ENCODE measurements around the gene MTERF4.

DNA sequence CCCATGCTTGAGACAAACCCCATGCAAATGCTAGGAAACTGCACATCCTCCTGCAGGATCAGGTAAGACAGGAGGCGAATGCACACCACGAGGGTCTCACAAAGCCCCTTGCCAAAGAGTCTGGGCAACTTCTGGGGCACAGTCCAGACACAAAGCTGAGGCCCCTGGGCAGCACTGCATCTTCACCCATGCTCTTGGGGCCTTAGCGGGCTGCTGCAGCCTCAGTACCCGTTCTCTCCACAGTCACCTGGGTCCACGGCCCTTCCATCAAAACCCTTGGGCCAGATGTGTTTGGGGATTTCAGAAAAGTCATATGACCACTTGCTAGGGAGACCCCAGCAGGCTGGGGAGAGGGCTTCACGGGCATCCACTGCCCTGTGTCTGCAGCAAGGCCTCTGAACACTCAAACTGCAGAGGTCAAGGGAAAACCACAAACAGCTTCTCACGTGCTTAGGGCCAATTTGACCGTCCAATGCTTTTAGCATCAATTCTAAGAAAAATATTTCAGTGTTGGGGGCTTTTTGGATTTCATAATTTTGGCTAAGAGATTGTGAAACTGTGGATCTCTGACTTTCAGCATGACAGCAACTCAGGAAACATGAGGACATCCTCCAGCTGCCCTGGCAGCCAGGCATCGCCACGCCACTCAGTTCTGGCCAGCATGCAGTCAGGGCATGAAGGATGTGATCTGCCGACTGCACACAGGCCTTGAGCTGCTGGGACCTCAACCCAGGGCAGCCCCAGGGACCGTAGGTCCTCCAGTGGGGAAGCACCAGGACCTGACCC, 27.2 kb upstream of the MTERF4 start:
- TF ChIP-seq RFX5 (IDR thresholded peaks at IDR 0.05) (no peak), EP300 (IDR thresholded peaks at IDR 0.05) (no peak), POLR2A (IDR thresholded peaks at IDR 0.05; ENCODE audit: low read length) (no peak), CHD2 (IDR thresholded peaks at IDR 0.05; ENCODE audit: low read length, partially characterized antibody) (no peak), CHD4 (IDR thresholded peaks at IDR 0.05; ENCODE audit: borderline replicate concordance) (no peak), NR3C1 (IDR thresholded peaks at IDR 0.05) (no peak)
- TF ChIP-seq, protein P1, sequence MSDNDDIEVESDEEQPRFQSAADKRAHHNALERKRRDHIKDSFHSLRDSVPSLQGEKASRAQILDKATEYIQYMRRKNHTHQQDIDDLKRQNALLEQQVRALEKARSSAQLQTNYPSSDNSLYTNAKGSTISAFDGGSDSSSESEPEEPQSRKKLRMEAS (IDR thresholded peaks at IDR 0.05), result no peak
- TF ChIP-seq, protein P2, sequence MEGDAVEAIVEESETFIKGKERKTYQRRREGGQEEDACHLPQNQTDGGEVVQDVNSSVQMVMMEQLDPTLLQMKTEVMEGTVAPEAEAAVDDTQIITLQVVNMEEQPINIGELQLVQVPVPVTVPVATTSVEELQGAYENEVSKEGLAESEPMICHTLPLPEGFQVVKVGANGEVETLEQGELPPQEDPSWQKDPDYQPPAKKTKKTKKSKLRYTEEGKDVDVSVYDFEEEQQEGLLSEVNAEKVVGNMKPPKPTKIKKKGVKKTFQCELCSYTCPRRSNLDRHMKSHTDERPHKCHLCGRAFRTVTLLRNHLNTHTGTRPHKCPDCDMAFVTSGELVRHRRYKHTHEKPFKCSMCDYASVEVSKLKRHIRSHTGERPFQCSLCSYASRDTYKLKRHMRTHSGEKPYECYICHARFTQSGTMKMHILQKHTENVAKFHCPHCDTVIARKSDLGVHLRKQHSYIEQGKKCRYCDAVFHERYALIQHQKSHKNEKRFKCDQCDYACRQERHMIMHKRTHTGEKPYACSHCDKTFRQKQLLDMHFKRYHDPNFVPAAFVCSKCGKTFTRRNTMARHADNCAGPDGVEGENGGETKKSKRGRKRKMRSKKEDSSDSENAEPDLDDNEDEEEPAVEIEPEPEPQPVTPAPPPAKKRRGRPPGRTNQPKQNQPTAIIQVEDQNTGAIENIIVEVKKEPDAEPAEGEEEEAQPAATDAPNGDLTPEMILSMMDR (IDR thresholded peaks at IDR 0.05), result no peak
- TF ChIP-seq, protein P3, sequence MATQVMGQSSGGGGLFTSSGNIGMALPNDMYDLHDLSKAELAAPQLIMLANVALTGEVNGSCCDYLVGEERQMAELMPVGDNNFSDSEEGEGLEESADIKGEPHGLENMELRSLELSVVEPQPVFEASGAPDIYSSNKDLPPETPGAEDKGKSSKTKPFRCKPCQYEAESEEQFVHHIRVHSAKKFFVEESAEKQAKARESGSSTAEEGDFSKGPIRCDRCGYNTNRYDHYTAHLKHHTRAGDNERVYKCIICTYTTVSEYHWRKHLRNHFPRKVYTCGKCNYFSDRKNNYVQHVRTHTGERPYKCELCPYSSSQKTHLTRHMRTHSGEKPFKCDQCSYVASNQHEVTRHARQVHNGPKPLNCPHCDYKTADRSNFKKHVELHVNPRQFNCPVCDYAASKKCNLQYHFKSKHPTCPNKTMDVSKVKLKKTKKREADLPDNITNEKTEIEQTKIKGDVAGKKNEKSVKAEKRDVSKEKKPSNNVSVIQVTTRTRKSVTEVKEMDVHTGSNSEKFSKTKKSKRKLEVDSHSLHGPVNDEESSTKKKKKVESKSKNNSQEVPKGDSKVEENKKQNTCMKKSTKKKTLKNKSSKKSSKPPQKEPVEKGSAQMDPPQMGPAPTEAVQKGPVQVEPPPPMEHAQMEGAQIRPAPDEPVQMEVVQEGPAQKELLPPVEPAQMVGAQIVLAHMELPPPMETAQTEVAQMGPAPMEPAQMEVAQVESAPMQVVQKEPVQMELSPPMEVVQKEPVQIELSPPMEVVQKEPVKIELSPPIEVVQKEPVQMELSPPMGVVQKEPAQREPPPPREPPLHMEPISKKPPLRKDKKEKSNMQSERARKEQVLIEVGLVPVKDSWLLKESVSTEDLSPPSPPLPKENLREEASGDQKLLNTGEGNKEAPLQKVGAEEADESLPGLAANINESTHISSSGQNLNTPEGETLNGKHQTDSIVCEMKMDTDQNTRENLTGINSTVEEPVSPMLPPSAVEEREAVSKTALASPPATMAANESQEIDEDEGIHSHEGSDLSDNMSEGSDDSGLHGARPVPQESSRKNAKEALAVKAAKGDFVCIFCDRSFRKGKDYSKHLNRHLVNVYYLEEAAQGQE (IDR thresholded peaks at IDR 0.05), result no peak
